ENCODE data around the gene C2CD3. TPM values are rescaled to one million over a fixed set of nuclear protein-coding genes. Genes with fewer than 3 reads are reported as not detected.
A peak's percentile ranks its signal among the peaks of the same experiment; 100 is the strongest.

Gene C2CD3
- total RNA-seq, 1 donor = 21.7 TPM

DNA sequence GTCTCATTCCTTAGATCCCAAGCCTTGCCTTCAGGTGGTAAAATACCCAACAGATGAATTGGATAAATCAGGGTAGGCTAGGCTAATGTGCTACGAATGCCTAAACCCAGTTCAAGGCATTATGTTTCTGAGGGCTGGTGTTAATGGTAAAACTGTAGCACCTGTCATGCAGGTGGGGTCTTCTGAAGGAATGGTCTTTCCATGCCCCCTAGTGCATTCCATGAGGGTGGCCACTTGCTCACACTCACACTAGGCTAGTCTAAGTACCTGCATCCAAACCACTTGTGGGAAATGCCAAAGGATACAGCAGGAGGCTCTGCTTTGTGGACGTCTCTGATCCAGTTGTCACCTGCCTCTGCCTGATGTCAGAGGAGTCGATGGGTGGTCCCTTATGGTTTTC, 137.8 kb downstream of the C2CD3 start:
- H3K4me3 ChIP-seq (ENCODE audit: low read depth, low read length) = no peak overlapping the region
- TF ChIP-seq, protein P1, sequence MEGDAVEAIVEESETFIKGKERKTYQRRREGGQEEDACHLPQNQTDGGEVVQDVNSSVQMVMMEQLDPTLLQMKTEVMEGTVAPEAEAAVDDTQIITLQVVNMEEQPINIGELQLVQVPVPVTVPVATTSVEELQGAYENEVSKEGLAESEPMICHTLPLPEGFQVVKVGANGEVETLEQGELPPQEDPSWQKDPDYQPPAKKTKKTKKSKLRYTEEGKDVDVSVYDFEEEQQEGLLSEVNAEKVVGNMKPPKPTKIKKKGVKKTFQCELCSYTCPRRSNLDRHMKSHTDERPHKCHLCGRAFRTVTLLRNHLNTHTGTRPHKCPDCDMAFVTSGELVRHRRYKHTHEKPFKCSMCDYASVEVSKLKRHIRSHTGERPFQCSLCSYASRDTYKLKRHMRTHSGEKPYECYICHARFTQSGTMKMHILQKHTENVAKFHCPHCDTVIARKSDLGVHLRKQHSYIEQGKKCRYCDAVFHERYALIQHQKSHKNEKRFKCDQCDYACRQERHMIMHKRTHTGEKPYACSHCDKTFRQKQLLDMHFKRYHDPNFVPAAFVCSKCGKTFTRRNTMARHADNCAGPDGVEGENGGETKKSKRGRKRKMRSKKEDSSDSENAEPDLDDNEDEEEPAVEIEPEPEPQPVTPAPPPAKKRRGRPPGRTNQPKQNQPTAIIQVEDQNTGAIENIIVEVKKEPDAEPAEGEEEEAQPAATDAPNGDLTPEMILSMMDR (IDR thresholded peaks at IDR 0.05; ENCODE audit: insufficient read depth, low read length) = no peak
- no peak for DNase-seq (ENCODE audit: low read depth)

DNA sequence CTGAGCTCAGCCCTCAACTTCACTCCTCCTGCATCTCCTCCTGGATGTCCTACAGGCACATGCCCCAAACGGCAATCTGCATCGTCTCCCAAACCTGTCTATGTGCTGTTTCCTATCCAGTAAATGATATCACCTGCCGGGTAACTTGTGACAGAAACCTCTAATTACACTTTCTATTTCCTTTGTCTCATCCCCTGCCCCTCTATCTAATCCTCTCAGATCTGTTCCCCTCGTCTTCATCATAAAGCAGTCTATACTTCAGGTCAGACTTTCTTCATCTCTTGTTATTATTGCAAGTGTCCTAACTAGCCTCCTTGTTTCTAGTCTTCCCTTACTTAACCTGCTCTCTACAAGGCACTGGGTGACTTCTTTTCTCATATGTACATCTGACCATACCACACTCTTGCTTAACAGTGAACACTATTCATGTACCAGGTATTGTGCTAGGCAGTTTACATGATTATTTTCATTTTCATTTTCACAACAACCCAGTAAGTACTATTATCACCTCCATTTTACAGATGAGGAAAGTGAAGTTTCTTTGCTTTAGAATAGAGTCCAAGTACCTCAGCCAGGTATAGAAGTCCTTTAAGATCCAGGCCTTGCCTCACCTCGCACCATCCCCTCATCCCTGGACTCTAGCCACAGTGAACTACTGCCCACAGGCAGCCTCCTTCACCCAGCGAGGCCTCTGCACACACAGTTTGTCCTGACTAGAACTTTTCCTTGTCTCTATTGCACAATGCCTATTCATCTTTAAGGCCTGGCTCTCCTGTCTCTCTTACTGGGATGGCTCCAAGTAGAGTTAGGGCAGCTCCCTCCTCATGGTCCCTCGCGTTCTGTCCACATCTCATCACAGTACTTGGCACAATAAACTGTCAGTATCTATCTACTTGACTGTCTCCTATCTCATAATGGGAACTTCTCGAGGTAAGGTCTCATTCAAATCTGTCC, 139.8 kb downstream of the C2CD3 start:
- no peak overlapping the region for H3K4me3 ChIP-seq (ENCODE audit: low read depth, low read length)
- peak; percentile 8 for DNase-seq (ENCODE audit: low read depth)
- TF ChIP-seq, protein P1 (IDR thresholded peaks at IDR 0.05; ENCODE audit: insufficient read depth, low read length) = no peak

- DNase-seq (ENCODE audit: low read depth) = no peak
- TF ChIP-seq, protein P1 (IDR thresholded peaks at IDR 0.05; ENCODE audit: insufficient read depth, low read length) = no peak
- no peak overlapping the region for H3K4me3 ChIP-seq (ENCODE audit: low read depth, low read length)
Measured at GRCh38 chr11:74025467-74026166, 145.2 kb downstream of the C2CD3 start.

DNA sequence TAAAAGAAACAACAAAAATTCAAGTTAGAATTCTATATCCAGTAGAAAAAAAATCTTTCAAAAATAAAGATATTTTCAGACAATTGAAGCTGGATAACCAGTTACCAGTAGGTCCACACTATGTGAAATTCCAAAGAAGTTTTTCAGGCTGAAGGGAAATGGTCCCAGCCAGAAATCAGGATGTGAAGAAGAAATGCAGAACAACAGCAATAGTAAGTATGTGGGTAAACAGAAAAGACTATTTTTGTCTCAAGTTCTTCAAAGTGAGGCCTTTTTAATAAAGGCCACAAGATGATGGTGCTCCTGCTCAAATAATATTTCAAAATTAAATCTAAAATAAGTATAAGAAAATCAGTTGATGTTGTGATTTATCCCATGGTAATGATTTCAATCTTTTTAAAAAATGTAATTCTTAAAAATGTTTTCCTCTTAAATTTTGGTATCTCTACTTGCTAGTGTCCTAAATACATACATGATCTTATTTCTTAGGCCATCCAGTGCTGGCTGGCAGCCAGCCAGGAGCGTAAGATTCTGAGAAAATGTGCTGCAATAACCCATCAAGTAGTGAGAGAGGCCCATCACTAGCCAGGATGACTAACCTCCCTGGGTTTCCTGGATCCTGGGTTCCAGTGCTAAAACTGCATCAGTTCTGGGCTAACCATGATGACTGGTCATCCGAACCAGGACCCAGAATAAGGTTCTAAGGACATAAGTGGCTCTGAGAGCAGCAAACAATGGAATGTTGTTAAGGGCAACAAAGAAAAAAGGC, 146.4 kb downstream of the C2CD3 start:
- H3K4me3 ChIP-seq (ENCODE audit: low read depth, low read length) = no peak overlapping the region
- TF ChIP-seq, protein P1 (IDR thresholded peaks at IDR 0.05; ENCODE audit: insufficient read depth, low read length) = no peak
- DNase-seq (ENCODE audit: low read depth) = peak; percentile 88

- H3K4me3 ChIP-seq (ENCODE audit: low read depth, low read length) = no peak overlapping the region
- TF ChIP-seq, protein P1 (IDR thresholded peaks at IDR 0.05; ENCODE audit: insufficient read depth, low read length) = no peak
- DNase-seq (ENCODE audit: low read depth) = no peak
Measured at GRCh38 chr11:74023276-74023675, 147.5 kb downstream of the C2CD3 start.

DNA sequence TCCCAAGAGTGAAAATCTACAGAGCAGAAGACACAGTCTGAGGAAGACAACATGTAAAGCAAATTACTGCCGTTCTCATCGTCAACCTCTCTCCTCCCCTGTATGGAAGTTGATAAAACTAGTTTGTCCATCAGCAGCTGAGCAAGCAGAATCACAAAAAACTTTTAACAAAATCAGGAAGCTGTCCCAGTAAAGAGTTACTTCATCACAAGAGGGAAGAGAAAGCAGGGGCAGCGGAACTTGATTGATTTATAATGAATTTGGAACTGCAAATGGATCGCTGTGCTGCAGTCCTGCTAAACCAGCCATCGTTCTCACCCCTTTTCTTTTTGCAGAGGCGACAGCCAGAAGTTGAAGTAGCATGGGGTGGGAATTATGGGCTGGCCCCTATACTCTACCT, 148.3 kb downstream of the C2CD3 start:
- H3K4me3 ChIP-seq (ENCODE audit: low read depth, low read length) = no peak overlapping the region
- no peak for DNase-seq (ENCODE audit: low read depth)
- TF ChIP-seq, protein P1 (IDR thresholded peaks at IDR 0.05; ENCODE audit: insufficient read depth, low read length) = no peak

All from fibroblast of the aortic adventitia (primary cell).